HG03103 (cell line): ENCODE results near the gene RFX7.
"Not testable (repeated sequence)": the region's sequence is repeated elsewhere in the genome, so short reads cannot be mapped to it uniquely, and the experiment has no call there.

Experiments used
- ATAC-seq: cut with Tn5 transposase; IDR thresholded peaks from one replicate; pipeline ENCODE4 v1.9.1; 2021; ENCODE audit warnings: low read depth; ENCODE audit not compliant: unreplicated experiment

RFX7 gene

GRCh38 chr15:56243163-56244037, at the start of gene RFX7:
Gene RFX7 (minus strand): TSS chr15:56243879. CDS start chr15:56243285, 594 bp downstream.
- ATAC-seq, result peak; percentile 54

- no peak for ATAC-seq
Measured at GRCh38 chr15:56292546-56293316, 49.1 kb upstream of the RFX7 start.

GRCh38 chr15:56291741-56292140, 48.1 kb upstream of the RFX7 start:
- ATAC-seq, result no peak

GRCh38 chr15:56286213-56286612, 42.5 kb upstream of the RFX7 start:
- no peak for ATAC-seq

- no peak for ATAC-seq
Measured at GRCh38 chr15:56281145-56281544, 37.5 kb upstream of the RFX7 start.

GRCh38 chr15:56273724-56274123, 30.0 kb upstream of the RFX7 start:
- ATAC-seq, result no peak

GRCh38 chr15:56272454-56272853, 28.8 kb upstream of the RFX7 start:
- ATAC-seq, result no peak

- not testable (repeated sequence) for ATAC-seq
Measured at GRCh38 chr15:56266465-56266864, 22.8 kb upstream of the RFX7 start.

GRCh38 chr15:56261854-56262509, 18.3 kb upstream of the RFX7 start:
- ATAC-seq, result no peak

GRCh38 chr15:56257306-56257705, 13.6 kb upstream of the RFX7 start:
- ATAC-seq, result not testable (repeated sequence)

GRCh38 chr15:56254265-56254664, 10.6 kb upstream of the RFX7 start:
- ATAC-seq, result no peak

- ATAC-seq, result no peak
Measured at GRCh38 chr15:56252386-56252785, 8.7 kb upstream of the RFX7 start.

GRCh38 chr15:56251315-56252095, 7.8 kb upstream of the RFX7 start:
- no peak for ATAC-seq

- no peak for ATAC-seq
Measured at GRCh38 chr15:56250626-56251025, 6.9 kb upstream of the RFX7 start.

GRCh38 chr15:56249092-56249491, 5.4 kb upstream of the RFX7 start:
- no peak for ATAC-seq

GRCh38 chr15:56248311-56248992, 4.8 kb upstream of the RFX7 start:
- ATAC-seq, result no peak

GRCh38 chr15:56247266-56247665, 3.6 kb upstream of the RFX7 start:
- no peak for ATAC-seq

- ATAC-seq, result peak; percentile 50
Measured at GRCh38 chr15:56245871-56246814, 2.5 kb upstream of the RFX7 start.
